Prostate gland (tissue), 2 donors: ENCODE data around the gene CDX1.

Experiments
- CTCF ChIP-seq, 4 experiments: fragments of 200-600 bp in 2 of 4; fragments of 450-650 bp in 2 of 4; sonication (generic) in 2 of 4; IDR thresholded peaks; 1 replicate in 3 of 4; 2 replicates in 1 of 4; pipeline ENCODE4 v1.5.1; 2016 to 2019; ENCODE audit warnings: antibody characterized with exemption in 4 of 4, mild to moderate bottlenecking in 2 of 4, moderate library complexity in 2 of 4
- POLR2A ChIP-seq: fragments of 450-650 bp; IDR thresholded peaks from one replicate; pipeline ENCODE4 v1.6.1; 2016; ENCODE audit warnings: antibody characterized with exemption, mild to moderate bottlenecking

GRCh38 chr5:150124596-150124995, 42.0 kb upstream of the CDX1 start:
- no peak for TF ChIP-seq CTCF (IDR thresholded peaks at IDR 0.05)
- TF ChIP-seq POLR2A = no peak
